ENCODE data around the gene PLCB2.
A peak's percentile ranks its signal among the peaks of the same experiment; 100 is the strongest.

The PLCB2 gene

GRCh38 chr15:40301467-40302179, 6.1 kb downstream of the PLCB2 start:
- DNase-seq = no peak

GRCh38 chr15:40300771-40301170, 7.0 kb downstream of the PLCB2 start:
- DNase-seq = no peak

GRCh38 chr15:40300367-40300766, 7.4 kb downstream of the PLCB2 start:
- DNase-seq = no peak

GRCh38 chr15:40298216-40298935, 9.4 kb downstream of the PLCB2 start:
- DNase-seq = no peak

- no peak for DNase-seq
These were observed 10.4 kb downstream of the PLCB2 start for GRCh38 chr15:40297356-40297755.

- no peak for DNase-seq
These were observed 11.0 kb downstream of the PLCB2 start for GRCh38 chr15:40296561-40297230.

GRCh38 chr15:40295877-40296560, 11.7 kb downstream of the PLCB2 start:
- no peak for DNase-seq

GRCh38 chr15:40295297-40295696, 12.4 kb downstream of the PLCB2 start:
- no peak for DNase-seq

- DNase-seq = no peak
These were observed 13.5 kb downstream of the PLCB2 start for GRCh38 chr15:40293905-40294895.

GRCh38 chr15:40293006-40293405, 14.7 kb downstream of the PLCB2 start:
- DNase-seq = no peak

GRCh38 chr15:40292246-40292645, 15.5 kb downstream of the PLCB2 start:
- no peak for DNase-seq

GRCh38 chr15:40290918-40291574, 16.7 kb downstream of the PLCB2 start:
- no peak for DNase-seq

- DNase-seq = no peak
These were observed 17.2 kb downstream of the PLCB2 start for GRCh38 chr15:40290545-40290917.

GRCh38 chr15:40289140-40289775, 18.5 kb downstream of the PLCB2 start:
- DNase-seq = no peak

GRCh38 chr15:40287968-40288367, 19.8 kb downstream of the PLCB2 start:
- DNase-seq = no peak

- DNase-seq = peak; percentile 53 to 79
These were observed 20.2 kb downstream of the PLCB2 start for GRCh38 chr15:40287505-40287904.

GRCh38 chr15:40286794-40287193, 20.9 kb downstream of the PLCB2 start:
- DNase-seq = no peak

GRCh38 chr15:40286061-40286532, 21.6 kb downstream of the PLCB2 start:
- DNase-seq = peak; percentile 68 to 87

GRCh38 chr15:40285554-40286011, 22.2 kb downstream of the PLCB2 start:
- no peak for DNase-seq

- DNase-seq = no peak
These were observed 22.6 kb downstream of the PLCB2 start for GRCh38 chr15:40285151-40285550.

Data from inflammatory macrophage treated with lipopolysaccharide for 1 hour (primary cell).